Measurements from ENCODE around the gene ARHGAP42. TPM values are rescaled to one million over a fixed set of nuclear protein-coding genes. Genes with fewer than 3 reads are reported as not detected.

The ARHGAP42 gene
- total and polyA plus RNA-seq, 10 of the 15 experiments (the other 5 are each of a cell fraction or from before 2014, with no cell fraction given), result 1.8 to 6.3 (median 3.2) TPM

DNA sequence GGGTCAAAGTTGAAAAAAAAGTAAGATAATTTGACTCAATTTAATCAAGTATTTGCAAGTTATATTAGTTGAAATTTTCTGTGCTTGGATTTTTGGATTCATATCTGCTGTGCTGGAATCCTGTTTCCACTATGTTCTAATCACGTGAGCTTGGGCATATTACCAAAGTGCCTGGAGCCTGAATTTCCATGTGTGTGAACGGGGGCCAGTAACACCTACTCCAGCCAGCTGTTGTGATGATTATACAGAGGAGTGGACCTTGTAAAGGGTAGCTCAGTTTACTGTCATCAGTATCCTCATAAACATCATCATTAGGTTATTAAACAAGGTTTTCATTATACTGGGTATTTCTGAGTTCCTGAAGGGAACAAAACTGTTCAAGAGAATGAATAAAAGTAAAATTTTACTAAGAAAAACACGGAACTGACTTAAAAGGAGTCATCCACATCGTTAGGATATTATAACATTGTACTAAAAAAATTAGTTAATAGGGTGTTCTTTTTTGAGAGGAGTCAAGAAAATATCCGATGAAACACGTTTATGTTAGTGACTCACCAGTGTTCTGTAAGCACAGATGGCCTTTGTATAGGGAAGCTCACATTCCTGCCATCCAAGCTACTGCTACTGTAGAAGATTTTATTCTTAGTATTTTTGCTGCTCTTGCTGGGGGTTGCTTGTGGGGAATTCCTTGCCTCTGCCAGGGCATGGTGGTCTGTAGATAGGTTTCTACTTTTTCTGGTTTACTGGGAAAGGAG lies 144.1 kb downstream of the ARHGAP42 start:
- FAIRE-seq, result no peak
- CTCF ChIA-PET, result interaction anchor here (1.4 to 2.5 kb wide), 3 partner anchors 143 to 254 kb away, joined by 3 to 7 read pairs (median 7); no protein-coding TSS in a partner anchor

More for the DNA sequence above, 144.1 kb downstream of the ARHGAP42 start:
- ChIA-PET POLR2A (interaction anchor here (0.7 kb wide), 1 partner anchor 1032 kb away, joined by 3 read pairs; no protein-coding TSS in a partner anchor), SMC1A (ENCODE audit: uncharacterized antibody, unreplicated experiment) (interaction anchor here (0.9 to 1.5 kb wide), 2 partner anchors 150 to 252 kb away, joined by 3 to 5 read pairs; no protein-coding TSS in a partner anchor), RAD21 (ENCODE audit: unreplicated experiment) (no interaction called here)
- DNase-seq (ENCODE audit: low read depth, low spot score), result no peak
- no peak overlapping the region for H2AFZ ChIP-seq (ENCODE audit: control insufficient read depth, low read depth, low read length)
- 41% methylated on average over 6 of the region's 6 CpGs for WGBS (ENCODE audit: insufficient coverage, insufficient replicate concordance, low lambda C conversion rate, missing lambda C conversion rate)
- H3K27ac ChIP-seq (ENCODE audit: control insufficient read depth, insufficient read depth), result no peak overlapping the region
- H3K4me3 ChIP-seq, result no peak overlapping the region
- no TSS peak for BruUV-seq (replicated peaks)
- H3K79me2 ChIP-seq (ENCODE audit: control insufficient read depth, insufficient read depth, low read length), result no peaks in the 10 kb centered on the region
- TF ChIP-seq, protein P1, sequence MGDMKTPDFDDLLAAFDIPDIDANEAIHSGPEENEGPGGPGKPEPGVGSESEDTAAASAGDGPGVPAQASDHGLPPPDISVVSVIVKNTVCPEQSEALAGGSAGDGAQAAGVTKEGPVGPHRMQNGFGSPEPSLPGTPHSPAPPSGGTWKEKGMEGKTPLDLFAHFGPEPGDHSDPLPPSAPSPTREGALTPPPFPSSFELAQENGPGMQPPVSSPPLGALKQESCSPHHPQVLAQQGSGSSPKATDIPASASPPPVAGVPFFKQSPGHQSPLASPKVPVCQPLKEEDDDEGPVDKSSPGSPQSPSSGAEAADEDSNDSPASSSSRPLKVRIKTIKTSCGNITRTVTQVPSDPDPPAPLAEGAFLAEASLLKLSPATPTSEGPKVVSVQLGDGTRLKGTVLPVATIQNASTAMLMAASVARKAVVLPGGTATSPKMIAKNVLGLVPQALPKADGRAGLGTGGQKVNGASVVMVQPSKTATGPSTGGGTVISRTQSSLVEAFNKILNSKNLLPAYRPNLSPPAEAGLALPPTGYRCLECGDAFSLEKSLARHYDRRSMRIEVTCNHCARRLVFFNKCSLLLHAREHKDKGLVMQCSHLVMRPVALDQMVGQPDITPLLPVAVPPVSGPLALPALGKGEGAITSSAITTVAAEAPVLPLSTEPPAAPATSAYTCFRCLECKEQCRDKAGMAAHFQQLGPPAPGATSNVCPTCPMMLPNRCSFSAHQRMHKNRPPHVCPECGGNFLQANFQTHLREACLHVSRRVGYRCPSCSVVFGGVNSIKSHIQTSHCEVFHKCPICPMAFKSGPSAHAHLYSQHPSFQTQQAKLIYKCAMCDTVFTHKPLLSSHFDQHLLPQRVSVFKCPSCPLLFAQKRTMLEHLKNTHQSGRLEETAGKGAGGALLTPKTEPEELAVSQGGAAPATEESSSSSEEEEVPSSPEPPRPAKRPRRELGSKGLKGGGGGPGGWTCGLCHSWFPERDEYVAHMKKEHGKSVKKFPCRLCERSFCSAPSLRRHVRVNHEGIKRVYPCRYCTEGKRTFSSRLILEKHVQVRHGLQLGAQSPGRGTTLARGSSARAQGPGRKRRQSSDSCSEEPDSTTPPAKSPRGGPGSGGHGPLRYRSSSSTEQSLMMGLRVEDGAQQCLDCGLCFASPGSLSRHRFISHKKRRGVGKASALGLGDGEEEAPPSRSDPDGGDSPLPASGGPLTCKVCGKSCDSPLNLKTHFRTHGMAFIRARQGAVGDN (IDR thresholded peaks at IDR 0.05), result no peak
- TF ChIP-seq FOXM1 (IDR thresholded peaks at IDR 0.05; ENCODE audit: low read depth, low read length) (no peak), NR2C1 (IDR thresholded peaks at IDR 0.05) (no peak)
- TF ChIP-seq, protein P2, sequence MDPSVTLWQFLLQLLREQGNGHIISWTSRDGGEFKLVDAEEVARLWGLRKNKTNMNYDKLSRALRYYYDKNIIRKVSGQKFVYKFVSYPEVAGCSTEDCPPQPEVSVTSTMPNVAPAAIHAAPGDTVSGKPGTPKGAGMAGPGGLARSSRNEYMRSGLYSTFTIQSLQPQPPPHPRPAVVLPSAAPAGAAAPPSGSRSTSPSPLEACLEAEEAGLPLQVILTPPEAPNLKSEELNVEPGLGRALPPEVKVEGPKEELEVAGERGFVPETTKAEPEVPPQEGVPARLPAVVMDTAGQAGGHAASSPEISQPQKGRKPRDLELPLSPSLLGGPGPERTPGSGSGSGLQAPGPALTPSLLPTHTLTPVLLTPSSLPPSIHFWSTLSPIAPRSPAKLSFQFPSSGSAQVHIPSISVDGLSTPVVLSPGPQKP (IDR thresholded peaks at IDR 0.05; ENCODE audit: low read depth, low read length), result no peak
- no peaks in the 10 kb centered on the region for H3K9me3 ChIP-seq (replicated peaks; ENCODE audit: control insufficient read depth, insufficient read depth, low read length)
- H3K4me2 ChIP-seq (ENCODE audit: control insufficient read depth, insufficient read depth), result no peak overlapping the region
- H3K9ac ChIP-seq (ENCODE audit: control insufficient read depth, insufficient read depth, low read length), result no peak overlapping the region
- no peaks in the 10 kb centered on the region for H3K36me3 ChIP-seq (ENCODE audit: control insufficient read depth in 2 of 2, insufficient read depth in 2 of 2, low read length in 1 of 2)
- intact Hi-C loops (cut with micrococcal nuclease; ENCODE audit: unreplicated experiment) (no loop called here), in situ Hi-C loops (cut with MboI) (no loop called here)
- H3K27me3 ChIP-seq (replicated peaks in 1 of 2; ENCODE audit: control insufficient read depth in 2 of 2, insufficient read depth in 2 of 2, low read length in 1 of 2), result no peaks in the 10 kb centered on the region
- no peaks in the 10 kb centered on the region for H4K20me1 ChIP-seq (ENCODE audit: control insufficient read depth, insufficient read depth)
- no peaks in the 10 kb centered on the region for H3K4me1 ChIP-seq (ENCODE audit: control insufficient read depth, insufficient read depth, low read length)
- ATAC-seq, result no peak

Measured in GM12878 (cell line).